ENCODE results near the gene BEND6. TPM values are rescaled to one million over a fixed set of nuclear protein-coding genes. Genes with fewer than 3 reads are reported as not detected.

The BEND6 gene
- total and polyA plus RNA-seq, 2 of the 4 experiments (the other 2 are of a cell fraction) = 4.1 to 9.7 TPM

- no peak overlapping the region for H3K18ac ChIP-seq (ENCODE audit: low read depth, low read length)
- no peak overlapping the region for H3K4me2 ChIP-seq (ENCODE audit: low read depth, low read length)
- H3K4ac ChIP-seq (ENCODE audit: low read depth, low read length) = no peak overlapping the region
- H3K9me1 ChIP-seq (ENCODE audit: insufficient read depth, low read length) = peaks cover 4% of the 10 kb centered on the region; the same call in 1 of the 2 replicates
- BruUV-seq (replicated peaks) = no TSS peak
- no peaks in the 10 kb centered on the region for H3K9me3 ChIP-seq (ENCODE audit: control insufficient read depth, insufficient read depth, low read length)
- no peaks in the 10 kb centered on the region for H3K27me3 ChIP-seq (ENCODE audit: control insufficient read depth, insufficient read depth, low read length)
- intact Hi-C loops (cut with micrococcal nuclease) = no loop called here
- H3K4me3 ChIP-seq (ENCODE audit: insufficient read depth, low read depth, low read length) = no peak overlapping the region
- no peak overlapping the region for H2BK120ac ChIP-seq (ENCODE audit: low read depth, low read length)
- H4K5ac ChIP-seq (ENCODE audit: low read depth, low read length) = no peak overlapping the region
- no peak overlapping the region for H2AFZ ChIP-seq (replicated peaks; ENCODE audit: low read length, poor library complexity)
- H2AK5ac ChIP-seq (ENCODE audit: low read depth, low read length) = no peak overlapping the region
- CTCF ChIA-PET = no interaction called here
- no peaks in the 10 kb centered on the region for H4K20me1 ChIP-seq (ENCODE audit: insufficient read depth, low read length)
- H3K23ac ChIP-seq (ENCODE audit: low read depth, low read length) = no peak overlapping the region
- no peak overlapping the region for H3K9ac ChIP-seq (ENCODE audit: low read depth, low read length)
- in situ Hi-C loops (cut with MboI; ENCODE audit: low sequenced_read_pairs) = no loop called here
- peak; percentile 57 for DNase-seq
- H4K8ac ChIP-seq (ENCODE audit: low read depth in 2 of 2, low read length in 2 of 2) = no peak overlapping the region
- H3K4me1 ChIP-seq (ENCODE audit: control insufficient read depth, insufficient read depth, low read length) = peaks cover 2% of the 10 kb centered on the region
- H2BK15ac ChIP-seq (ENCODE audit: low read depth, low read length) = no peak overlapping the region
- no peak overlapping the region for H2AK9ac ChIP-seq (replicated peaks; ENCODE audit: low read depth, low read length, poor library complexity)
- POLR2A ChIA-PET (ENCODE audit: unreplicated experiment) = no interaction called here
- peak; percentile 30; the same call in 1 of the 2 replicates for ATAC-seq (ENCODE audit: low read depth)
- no peak overlapping the region for H3K56ac ChIP-seq (ENCODE audit: extremely low read depth, insufficient read depth, low read length)
- TF ChIP-seq MAFK (IDR thresholded peaks at IDR 0.05; ENCODE audit: low read depth, low read length) (no peak), FOS (IDR thresholded peaks at IDR 0.05; ENCODE audit: low read depth, low read length) (no peak), BHLHE40 (IDR thresholded peaks at IDR 0.05; ENCODE audit: low read depth, low read length) (no peak), SMC3 (IDR thresholded peaks at IDR 0.05; ENCODE audit: low read depth, low read length) (no peak), MAZ (IDR thresholded peaks at IDR 0.05; ENCODE audit: borderline replicate concordance, low read depth, low read length) (no peak), CHD1 (IDR thresholded peaks at IDR 0.05; ENCODE audit: low read depth, low read length) (no peak), POLR2A (IDR thresholded peaks at IDR 0.05; ENCODE audit: low read depth, low read length) (no peak), MXI1 (IDR thresholded peaks at IDR 0.05; ENCODE audit: borderline replicate concordance, low read depth, low read length) (no peak), RFX5 (IDR thresholded peaks at IDR 0.05; ENCODE audit: low read depth, low read length) (no peak), NFE2L2 (IDR thresholded peaks at IDR 0.05; ENCODE audit: low read depth, low read length) (no peak), RAD21 (IDR thresholded peaks at IDR 0.05; ENCODE audit: low read length) (no peak), RCOR1 (IDR thresholded peaks at IDR 0.05; ENCODE audit: insufficient replicate concordance, low read length) (no peak), CEBPB (IDR thresholded peaks at IDR 0.05; ENCODE audit: low read depth, low read length) (no peak)
- TF ChIP-seq, protein P1, sequence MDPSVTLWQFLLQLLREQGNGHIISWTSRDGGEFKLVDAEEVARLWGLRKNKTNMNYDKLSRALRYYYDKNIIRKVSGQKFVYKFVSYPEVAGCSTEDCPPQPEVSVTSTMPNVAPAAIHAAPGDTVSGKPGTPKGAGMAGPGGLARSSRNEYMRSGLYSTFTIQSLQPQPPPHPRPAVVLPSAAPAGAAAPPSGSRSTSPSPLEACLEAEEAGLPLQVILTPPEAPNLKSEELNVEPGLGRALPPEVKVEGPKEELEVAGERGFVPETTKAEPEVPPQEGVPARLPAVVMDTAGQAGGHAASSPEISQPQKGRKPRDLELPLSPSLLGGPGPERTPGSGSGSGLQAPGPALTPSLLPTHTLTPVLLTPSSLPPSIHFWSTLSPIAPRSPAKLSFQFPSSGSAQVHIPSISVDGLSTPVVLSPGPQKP (IDR thresholded peaks at IDR 0.05; ENCODE audit: borderline replicate concordance, low read depth, low read length) = no peak
- TF ChIP-seq, protein P2, sequence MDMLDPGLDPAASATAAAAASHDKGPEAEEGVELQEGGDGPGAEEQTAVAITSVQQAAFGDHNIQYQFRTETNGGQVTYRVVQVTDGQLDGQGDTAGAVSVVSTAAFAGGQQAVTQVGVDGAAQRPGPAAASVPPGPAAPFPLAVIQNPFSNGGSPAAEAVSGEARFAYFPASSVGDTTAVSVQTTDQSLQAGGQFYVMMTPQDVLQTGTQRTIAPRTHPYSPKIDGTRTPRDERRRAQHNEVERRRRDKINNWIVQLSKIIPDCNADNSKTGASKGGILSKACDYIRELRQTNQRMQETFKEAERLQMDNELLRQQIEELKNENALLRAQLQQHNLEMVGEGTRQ (IDR thresholded peaks at IDR 0.05; ENCODE audit: low read depth, low read length) = no peak
- TF ChIP-seq, protein P3, sequence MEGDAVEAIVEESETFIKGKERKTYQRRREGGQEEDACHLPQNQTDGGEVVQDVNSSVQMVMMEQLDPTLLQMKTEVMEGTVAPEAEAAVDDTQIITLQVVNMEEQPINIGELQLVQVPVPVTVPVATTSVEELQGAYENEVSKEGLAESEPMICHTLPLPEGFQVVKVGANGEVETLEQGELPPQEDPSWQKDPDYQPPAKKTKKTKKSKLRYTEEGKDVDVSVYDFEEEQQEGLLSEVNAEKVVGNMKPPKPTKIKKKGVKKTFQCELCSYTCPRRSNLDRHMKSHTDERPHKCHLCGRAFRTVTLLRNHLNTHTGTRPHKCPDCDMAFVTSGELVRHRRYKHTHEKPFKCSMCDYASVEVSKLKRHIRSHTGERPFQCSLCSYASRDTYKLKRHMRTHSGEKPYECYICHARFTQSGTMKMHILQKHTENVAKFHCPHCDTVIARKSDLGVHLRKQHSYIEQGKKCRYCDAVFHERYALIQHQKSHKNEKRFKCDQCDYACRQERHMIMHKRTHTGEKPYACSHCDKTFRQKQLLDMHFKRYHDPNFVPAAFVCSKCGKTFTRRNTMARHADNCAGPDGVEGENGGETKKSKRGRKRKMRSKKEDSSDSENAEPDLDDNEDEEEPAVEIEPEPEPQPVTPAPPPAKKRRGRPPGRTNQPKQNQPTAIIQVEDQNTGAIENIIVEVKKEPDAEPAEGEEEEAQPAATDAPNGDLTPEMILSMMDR (conservative IDR thresholded peaks at IDR 0.05; ENCODE audit: low read depth, low read length) = no peak
- H4K91ac ChIP-seq (ENCODE audit: insufficient read depth, low read depth, low read length) = no peak overlapping the region
- peaks cover 5 to 14% of the 10 kb centered on the region in 2 experiments; a peak in 3 of 4 replicates for H3K79me1 ChIP-seq (ENCODE audit: low read depth in 1 of 2, low read length in 2 of 2)
- no peak overlapping the region for H3K27ac ChIP-seq (ENCODE audit: insufficient read depth, low read length)
- dilution Hi-C loops (cut with HindIII; ENCODE audit: low sequenced_read_pairs, unreplicated experiment) = no loop called here
- no peak overlapping the region for H3K14ac ChIP-seq (replicated peaks; ENCODE audit: low read depth, low read length)
- no CpG with 5 or more reads among the region's 1 CpG for WGBS, 2 experiments (ENCODE audit: extremely low coverage in 2 of 2, insufficient read length in 1 of 2)
- no peak overlapping the region for H2BK5ac ChIP-seq (ENCODE audit: low read depth, low read length, poor library complexity, severe bottlenecking)
- H3K36me3 ChIP-seq (ENCODE audit: control insufficient read depth, insufficient read depth, low read length) = peaks cover 4% of the 10 kb centered on the region
- no peak overlapping the region for H2BK20ac ChIP-seq (ENCODE audit: low read depth, low read length)
Observed at GRCh38 chr6:57068061-57068460, 113.2 kb downstream of the BEND6 start.

All from IMR-90 (cell line).